Loucy (cell line): ENCODE results near the gene LIMA1.

Experiments used
- CTCF ChIP-seq: fragments of 200-600 bp; sonication (generic); conservative IDR thresholded peaks from 2 replicates; pipeline ENCODE4 v1.5.1; 2014; ENCODE audit warnings: mild to moderate bottlenecking, antibody characterized with exemption, low read length
- EZH2phosphoT487 ChIP-seq: fragments of 200-600 bp; IDR thresholded peaks from 2 replicates; pipeline ENCODE4 v1.6.1; 2018; ENCODE audit warnings: antibody characterized with exemption, mild to moderate bottlenecking, moderate library complexity, borderline replicate concordance

DNA sequence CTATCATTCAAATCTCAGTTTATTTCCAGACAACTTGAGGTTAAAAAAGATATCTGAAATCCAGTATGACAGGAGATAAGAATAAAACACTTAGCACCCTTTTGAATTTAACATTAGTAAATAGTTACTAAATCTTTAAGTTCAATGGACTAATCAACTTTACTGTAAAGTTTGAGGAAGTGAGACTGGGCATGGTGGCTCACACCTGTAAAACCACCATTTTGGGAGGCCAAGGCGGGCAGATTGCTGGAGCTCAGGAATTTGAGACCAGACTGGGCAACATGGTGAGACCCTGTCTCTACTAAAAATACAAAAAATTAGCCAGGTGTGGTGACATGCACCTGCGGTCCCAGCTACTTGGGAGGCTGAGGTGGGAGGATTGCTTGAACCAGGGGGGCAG is 75.9 kb downstream of the LIMA1 start:
- TF ChIP-seq CTCF, result no peak
- TF ChIP-seq EZH2phosphoT487, result no peak
